NCI-H2107 treated with DMSO at 0.1 percent for 48 hours (cell line): Measurements from ENCODE around the gene EYA3.
A peak's percentile ranks its signal among the peaks of the same experiment; 100 is the strongest.

Source experiments
- DNase-seq: peaks from one replicate; lab custom pipeline; 2025; ENCODE audit not compliant: unreplicated experiment; lab: John Stamatoyannopoulos, UW

The EYA3 gene

DNA sequence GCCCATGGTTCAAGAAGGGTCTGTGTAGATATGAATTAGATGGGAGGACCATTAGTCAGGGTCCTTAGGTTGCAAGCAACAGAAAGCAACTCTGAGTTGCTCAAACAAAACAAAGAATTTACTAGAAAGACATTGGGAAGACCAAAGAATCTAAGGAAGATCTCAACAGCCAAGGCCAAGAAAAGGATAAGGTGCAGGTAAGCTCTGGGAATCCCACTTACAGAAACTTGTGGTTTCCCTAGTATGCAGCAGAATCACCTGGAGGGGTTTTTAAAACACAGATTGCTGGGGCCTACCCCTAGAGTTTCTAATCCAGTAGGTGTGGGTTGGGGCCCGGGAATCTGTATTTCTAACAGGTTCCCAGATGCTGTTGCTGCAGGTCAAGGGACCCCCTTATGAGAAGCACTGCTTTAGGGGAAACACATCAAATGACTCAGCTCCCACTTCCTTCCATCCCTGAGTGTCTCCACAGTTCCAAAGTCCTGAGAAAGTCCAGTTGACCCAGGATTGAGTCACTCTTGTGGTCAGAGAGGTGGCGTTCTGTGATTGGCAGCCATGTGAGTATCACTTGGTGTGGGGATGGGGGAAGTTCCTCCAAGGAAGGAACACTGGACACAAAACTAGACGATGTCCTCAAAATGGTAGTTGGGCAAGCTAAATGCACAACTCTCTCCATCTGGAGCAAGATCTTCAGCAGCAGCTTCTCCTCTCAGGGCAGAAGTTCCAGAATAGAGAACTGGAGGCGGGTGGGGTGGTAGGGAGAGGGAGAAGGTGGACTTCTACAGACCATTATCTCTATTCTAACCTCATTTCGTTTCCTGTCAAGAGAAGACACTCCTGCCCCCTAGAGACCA, 24.2 kb upstream of the EYA3 start:
- DNase-seq, result no peak

DNA sequence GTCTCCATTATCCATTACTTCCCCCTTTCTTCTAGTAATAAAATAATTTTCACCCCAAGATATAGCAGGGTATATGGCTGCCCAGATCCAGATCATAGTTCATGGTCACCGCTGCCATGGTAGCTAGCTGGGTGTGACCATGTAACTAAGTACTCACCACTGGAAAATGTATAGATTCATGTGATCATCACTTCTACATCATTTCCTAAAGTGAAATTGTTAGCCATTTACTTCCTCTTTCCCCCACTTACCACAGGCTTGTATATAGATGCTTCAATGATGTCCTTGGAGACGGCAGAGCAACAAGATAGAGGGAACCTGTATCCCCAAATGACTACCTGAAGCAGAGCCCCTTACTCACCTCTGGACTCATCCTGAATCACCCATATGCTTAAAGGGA, 22.7 kb upstream of the EYA3 start:
- DNase-seq, result no peak

DNA sequence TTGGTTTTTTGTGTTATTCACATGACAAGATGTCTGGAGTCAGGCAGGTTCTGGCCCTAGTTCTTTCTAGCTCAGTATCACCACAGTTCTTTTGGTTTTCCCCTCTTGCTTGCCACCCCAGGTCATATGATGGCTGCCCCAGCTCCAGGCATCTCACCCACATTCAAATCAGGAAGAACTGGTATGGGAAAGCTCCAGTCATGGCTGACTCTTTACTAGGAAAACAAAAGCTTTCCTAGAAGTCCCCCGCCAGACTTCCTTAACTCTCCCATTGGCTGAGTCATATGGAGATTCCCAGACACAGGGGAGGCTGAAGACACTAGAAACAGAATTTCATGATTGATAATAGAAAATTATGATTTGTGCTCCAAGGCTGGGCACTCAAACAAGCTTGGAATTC, 22.1 kb upstream of the EYA3 start:
- DNase-seq, result no peak

DNA sequence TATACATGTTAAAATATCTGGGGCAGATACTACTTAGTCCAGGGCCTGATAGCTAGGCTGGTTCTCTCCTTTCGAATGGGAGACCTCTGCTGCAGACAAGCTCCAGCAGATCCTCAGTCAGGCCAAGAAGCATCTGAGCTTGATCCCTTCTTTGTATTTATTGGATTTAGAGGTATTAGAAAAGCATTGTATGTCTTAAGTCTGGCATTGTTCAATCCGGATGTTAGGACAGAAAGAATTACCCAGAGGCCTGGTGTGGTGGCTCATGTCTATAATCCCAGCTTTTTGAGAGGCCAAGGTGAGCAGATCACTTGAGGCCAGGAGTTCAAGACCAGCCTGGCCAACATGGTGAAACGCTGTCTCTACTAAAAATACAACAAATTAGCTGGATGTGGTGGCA, 21.2 kb upstream of the EYA3 start:
- no peak for DNase-seq

DNA sequence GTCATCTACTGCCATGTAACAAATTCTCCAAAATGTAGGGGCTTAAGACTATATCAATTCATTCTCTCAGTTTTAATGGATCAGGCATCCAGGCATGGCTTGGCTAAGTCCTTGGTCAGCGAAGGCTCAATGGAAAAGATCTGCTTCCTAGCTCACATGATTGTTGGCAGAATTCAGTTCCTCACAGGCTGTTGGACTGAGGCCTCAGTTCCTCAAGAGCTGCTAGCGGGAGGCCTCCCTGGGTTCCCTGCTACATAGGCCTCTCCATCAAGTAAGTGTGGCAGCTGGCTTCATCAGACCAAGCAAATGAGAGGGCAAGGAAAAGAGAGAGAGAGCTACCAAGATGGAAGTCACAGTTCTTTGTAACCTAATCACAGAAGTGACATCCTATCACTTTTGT, 19.6 kb upstream of the EYA3 start:
- DNase-seq, result no peak

DNA sequence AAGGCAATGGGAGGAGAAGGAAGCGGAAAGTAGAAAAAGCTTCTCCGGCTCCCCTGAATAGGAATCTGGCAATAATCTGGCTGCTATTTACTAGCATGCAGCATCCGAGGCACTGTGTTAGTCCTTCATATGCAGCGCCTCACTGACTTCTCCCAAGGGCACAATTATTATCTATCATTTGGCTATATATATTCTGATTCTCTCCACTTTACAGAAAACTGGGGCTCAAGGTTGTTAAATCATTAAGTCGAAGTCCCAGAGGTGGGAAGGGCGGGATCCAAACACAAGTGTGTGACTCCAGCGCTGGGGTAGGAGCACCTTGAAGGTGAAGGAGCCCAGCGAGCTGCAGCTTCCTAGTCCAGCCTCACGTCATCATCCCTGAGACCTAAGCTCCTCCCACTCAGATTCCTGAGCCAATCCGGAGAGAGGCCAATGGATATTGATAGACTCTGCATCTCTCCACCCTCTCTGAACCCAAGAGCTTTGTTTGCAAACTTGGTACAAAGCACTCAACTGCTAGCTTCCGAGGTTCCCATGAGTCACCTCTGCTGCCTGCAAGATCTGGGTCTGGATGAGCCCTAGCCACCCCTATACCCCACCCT, 16.6 kb upstream of the EYA3 start:
- DNase-seq, result no peak

DNA sequence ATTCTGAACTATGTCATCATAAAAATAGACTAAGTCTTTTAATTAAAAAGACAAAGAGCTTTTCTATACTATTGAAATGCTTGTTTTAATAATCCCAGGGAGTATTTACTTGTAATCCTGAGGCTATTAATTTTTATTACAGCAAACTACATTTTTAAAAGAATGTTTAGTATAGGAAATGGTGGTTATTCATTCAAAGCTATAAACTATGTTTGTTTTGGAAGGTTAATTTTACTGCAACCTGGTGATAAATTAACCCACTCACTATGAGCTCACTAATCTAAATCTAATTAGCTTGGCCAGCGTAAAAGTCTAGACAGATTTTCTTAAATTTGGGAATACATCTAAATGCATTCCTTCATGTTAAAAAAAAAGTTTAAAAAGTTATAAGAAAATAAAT, 13.8 kb upstream of the EYA3 start:
- DNase-seq, result no peak

DNA sequence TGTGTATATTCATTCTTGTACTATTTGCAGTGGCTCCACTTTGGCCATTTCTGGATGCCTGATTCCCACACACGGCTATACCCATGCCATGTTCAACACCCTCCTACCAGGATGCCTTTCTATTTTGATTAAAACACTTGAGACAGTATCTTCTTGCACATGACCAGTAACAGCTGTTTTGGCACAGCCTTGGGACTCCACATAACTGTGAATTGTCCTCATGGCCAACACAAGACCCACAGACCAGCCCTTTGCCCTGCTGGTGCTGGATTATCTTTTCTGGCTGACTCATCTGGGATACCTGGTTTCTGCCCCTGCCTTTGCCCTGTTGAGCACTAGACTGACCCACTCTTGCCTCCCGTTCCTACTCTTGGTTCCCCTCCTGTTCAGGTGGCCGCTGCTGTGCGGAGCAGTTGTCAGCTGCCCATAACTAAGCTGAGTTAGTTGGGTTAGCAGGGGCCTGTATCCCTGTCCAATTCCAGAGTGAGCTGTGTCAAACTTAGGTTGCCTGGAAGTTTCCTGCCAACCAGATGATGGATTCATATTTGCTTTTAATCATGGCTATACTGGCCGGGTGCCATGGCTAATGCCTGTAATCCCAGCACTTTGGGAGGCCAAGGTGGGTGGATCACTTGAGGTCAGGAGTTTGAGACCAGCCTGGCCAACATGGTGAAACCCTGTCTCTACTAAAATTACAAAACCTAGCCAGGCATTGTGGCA, 10.8 kb upstream of the EYA3 start:
- no peak for DNase-seq

DNA sequence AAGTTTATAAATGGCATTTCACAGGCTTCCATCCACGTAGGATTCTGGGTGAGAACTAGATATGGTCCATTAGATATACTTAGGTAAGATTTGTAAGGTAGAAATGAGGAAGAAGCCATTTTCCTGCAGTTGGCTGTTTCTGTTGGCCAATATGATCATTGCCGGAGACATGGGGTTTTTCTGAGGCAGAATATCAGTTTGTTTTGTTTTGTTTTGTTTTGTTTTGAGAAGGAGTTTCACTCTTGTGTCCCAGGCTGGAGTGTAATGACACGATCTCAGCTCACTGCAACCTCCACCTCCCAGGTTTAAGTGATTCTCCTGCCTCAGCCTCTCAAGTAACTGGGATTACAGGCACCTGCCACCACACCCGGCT, 8.7 kb upstream of the EYA3 start:
- DNase-seq, result no peak

DNA sequence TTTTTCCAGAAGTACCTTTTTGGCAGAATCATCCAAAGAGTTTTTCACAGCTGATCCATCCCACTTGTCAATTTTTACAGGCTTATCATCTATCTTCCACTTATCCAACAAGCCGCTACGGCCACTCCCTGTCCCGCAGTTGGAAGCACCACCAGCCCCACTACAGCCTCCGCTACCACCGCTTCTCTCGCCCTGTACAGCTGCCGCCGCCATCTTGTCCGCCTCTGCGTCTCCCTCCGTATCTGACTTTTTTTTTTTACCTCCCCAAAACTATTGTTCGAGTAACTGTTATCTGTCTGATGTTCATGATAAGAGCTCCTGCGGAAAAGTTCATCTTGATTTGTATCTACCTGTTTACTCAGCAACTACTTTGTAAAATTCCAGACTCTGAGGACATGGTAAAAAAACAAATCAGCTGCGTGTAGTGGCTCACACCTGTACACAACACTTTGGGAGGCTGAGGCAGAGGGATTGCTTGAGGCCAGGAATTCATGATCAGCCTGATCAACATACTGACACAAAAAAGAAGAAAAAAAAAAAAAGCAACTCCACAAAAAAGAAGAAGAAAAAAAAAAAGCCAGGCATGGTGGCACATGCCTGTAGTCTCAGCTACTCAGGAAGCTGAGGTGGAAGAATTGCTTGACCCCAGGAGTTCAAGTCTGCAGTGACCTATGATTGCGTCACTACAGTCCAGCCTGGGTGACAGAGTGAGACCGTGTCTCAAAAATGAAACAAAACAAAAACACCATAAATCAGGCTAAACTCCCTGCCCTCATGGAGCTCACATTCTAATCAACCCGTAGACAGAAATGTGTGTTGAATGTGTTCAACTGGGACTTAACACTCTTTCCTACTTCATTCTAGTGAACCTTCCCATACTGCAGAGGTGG, 8.0 kb upstream of the EYA3 start:
- DNase-seq, result no peak

DNA sequence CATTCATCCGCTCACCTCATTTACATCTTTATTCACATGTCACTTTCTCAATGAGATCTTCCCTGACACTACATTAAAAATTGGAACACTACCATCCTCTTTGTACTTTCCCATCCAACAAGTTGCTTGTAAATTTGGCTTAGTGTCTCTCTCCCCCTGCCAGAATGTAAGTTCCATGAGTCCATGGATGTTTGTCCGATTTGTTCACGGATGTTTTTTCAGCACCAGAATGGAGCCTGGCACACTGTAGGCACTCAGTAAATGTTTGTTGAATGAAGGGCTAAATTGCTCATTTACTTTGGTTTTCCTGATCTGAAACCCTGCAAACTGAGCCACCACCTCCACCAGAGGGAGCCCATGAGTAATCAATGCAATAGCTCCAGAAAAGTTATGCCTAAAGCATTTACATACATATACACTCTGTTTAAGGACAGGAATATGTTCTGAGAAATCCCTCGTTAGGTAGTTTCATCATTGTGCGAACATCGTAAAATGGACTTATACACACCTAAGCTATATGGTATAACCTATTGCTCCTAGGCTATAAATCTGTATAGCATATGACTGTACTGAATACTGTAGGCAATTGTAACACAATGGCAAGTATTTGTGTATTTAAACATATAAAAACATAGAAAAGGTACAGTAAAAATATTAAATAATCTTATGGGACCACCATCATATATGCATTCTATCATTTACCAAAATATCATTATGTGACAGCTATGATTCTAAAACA, 2.8 kb upstream of the EYA3 start:
- DNase-seq, result peak; percentile 79

DNA sequence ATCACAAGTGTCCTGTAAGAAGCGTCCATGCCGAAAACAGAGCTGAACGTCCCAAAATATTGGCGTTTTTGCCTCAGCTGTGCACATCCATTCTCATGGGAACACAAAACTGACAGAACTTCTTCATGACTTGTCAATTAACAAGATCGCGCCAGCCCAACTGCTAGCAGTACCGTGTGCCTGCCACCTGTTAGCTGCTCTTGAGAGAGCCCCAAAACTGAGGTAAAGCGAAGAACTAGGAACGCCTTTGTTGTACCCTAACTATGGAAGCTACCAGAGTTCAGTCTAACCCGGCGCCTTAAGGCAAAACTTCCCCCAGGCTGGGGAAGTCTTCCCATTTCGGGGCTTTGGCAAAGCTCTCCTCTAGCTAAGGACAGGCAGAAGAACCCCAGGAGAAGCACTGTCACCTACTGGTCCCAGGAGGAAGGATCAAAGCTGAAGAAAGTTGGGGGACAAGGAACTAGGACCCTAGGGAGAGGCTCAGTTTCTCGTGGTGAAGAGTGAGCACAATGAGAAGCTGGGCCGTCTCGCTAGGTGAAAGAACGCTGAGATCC, 719 bp downstream of the EYA3 start:
- no peak for DNase-seq

DNA sequence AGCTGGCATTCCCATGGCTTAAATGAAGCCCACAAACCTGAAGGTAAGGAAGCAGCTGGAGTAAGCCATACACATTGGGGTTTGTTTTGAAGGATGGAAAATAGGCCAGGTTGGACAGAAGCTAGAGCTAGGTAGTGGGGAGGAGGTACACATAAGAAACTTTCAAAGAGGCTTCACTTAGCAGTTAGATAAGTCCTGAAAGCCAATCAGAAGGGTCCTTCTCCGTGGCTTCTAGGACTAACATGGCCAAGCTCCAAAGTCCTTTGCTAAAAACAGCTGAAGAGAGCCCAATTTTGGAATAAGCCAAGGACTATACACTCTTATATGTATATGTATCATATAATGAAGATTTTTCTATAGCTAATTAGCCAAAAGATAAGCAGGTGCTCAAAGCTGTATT, 1.8 kb downstream of the EYA3 start:
- no peak for DNase-seq

DNA sequence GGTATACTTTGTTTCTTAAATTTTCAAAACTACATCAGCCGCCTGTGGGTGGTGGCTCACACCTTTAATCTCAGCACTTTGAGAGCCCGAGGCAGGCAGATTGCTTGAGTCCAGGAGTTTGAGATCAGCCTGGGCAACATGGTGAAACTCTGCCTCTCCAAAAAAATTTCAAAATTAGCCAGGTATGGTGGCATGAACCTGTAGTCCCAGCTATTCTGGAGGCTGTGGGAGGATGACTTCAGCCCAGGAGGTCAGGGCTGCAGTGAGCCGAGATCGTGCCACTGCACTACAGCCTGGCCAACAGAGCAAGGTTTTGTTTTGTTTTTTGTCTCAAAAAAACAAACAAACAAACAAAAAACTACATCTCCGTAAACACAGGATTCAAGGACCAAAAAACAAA, 3.3 kb downstream of the EYA3 start:
- no peak for DNase-seq

DNA sequence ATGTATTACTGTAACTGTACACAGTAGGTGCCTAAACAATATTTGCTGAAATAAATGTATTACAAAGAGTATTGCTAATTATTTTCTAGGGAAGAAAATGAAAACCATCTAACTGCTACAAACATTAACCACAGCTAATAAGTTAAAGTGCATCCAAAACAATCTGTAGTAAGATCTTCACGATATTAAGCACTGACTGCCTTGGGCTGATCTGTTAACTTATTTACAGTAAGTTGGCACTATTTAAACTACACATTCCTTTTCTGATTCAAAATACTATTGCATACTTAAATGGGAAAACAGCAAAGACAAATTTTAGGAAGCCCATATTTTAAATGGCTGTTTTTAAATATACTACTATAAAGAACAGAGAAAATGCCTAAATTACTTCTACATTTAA, 4.5 kb downstream of the EYA3 start:
- DNase-seq, result no peak

DNA sequence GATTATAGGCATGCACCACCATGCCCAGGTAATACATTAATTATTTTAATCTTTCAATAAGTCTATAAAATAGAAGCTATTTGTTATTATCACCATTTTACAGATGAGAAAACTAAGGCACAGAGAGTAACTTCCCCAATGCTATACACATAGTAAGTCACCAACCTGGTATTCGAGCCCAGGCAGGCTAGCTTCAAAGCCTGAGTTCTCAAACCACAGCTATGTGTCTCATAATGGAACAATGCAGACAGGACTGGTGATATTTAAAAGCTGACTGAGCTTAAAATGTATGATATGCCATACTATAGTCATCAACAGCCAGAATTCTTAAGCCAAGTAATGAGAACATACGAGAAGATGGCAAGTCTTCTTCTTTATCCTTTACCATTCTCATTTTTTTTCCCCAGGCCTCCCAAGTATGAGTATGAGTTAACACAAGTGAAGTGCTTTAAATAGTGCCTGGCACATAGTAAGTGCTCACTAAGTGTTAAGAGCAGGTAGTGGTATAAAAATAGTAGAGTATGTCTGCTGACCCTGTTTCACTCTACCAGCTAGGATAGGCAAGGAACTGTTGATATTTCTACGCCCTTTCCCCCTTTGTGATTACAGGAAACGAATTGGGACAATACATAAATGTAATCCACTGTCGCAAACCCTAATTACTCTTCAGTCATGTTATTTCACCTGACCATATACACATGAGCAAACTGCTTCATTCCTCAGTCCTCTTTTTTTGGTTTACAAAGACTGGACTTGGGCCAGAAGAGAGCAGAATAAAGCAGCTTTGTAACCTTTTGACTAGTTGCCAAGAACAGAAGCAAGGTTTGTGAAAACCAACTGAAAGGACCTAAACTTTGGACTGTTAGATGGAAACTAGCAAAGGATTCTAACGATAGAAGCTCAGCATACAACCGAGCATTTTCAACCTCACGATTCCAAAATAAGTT, 9.5 kb downstream of the EYA3 start:
- no peak for DNase-seq

DNA sequence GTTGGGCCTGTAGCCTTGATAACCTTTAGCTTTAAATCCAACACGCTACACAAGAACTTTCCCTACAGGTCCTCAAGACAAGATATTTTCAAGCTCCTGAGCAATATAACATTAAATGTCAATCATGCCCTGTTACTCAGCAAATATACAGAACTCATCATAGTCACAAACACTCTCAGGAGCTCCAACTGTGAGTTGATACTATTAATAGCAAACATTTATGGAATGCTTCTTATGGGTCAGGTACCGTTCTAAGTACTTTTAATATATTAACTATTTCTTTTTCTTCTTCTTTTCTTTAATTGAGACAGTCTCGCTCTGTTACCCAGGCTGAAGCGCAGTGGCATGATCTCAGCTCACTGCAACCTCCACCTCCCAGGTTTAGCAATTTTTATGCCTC, 10.1 kb downstream of the EYA3 start:
- DNase-seq, result no peak

DNA sequence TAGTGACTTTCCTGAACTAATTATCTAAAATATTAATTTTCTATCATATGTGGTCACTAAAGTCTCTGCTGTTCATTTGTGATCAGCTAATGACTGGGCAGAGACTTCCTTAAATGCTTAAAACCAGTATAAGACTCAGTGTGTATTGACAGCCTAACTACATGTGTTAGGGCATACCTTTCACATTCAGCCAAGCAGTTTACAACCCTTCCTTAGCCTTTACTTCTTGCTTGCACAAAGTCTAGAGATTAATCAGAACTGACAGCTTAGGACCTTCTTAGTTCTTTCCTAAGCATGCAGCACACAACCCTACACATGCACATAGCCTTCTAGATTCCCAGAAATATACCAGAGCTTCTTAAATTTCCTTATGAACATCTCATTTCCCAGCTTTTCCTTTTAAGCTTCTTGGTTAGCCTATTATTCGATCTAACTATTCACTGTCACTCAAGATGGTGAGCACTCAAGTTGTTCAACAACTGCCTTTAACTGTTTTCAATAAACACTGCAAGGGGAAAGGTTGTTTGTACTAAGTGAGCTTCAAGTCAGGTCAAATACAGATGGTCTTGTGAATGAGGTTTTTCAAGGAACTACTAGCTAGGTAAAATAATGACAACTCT, 13.4 kb downstream of the EYA3 start:
- DNase-seq, result no peak

DNA sequence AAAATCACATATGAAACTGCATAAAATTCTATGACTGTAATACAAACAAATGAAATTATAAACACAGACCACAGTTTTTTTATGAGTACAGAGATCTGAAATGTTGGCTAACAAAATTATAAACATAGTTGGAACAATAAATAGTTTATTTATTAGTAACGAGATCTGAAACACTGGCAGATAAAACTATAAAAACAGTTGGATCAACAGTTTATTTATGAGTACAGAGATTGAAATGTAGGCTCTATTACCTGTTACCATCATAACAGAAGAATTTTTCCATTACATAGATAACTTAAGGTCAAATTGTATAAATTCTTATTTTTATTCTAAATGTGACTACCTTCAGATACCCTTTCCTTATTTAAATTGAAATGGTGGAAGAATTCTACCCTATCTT, 14.5 kb downstream of the EYA3 start:
- DNase-seq, result no peak
